ENCODE measurements around the gene PMFBP1. TPM values are rescaled to one million over a fixed set of nuclear protein-coding genes. Genes with fewer than 3 reads are reported as not detected.

PMFBP1 gene
- total RNA-seq, 1 donor = 1.6 TPM

DNA sequence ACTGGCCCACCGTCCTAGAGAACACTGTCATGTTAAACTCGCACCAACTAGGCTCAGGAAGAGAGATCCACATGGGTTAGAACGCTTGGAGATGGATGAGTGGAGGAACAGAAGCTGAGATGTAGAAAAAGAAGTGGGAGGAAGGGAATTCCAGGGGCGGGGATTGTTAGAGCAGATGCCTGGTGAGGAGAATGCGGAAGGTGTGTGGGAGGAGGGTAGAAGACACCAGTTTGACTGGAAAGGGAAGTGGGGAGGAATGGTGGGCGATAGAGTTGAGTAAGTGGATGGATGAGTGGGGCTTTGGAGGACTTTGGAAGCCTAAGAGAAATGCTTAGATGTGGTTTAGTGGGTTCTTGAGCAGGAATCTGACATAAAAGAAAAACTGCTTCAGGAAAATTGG lies 40.9 kb downstream of the PMFBP1 start:
- DNase-seq (ENCODE audit: low read depth in 2 of 3, low spot score in 2 of 3) = no peak

DNA sequence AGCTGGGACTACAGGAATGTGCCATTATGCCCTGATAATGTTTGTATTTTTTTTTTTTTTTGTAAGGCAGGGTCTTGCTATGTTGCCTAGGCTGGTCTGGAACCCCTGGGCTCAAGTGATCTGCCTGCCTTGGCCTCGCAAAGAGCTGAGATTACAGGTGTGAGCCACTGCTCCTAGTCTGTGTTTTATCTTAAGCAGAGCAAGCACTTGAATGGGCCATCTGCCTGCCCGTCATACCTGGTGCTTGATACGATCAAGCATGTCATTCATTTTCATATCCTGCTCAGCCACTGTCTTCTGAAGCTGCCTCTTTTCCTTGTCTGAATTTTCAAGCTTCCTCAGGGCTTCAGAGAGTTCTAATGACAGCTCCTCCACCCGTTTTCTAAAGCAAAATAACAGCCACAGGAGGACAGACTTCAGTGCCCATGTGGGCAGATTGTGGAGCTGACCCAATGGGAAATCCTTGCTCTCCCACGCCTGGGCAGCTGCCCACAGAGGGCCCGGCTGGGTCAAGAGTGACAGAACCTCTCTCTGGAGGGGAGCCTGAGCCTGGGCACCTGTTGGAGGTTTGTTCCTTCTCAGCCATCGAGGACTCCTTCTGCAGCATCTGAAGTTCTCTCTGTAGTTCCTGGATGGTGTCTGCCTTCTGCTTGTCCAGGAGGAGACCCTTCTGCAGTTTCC lies 41.8 kb downstream of the PMFBP1 start:
- no peak for DNase-seq (ENCODE audit: low read depth in 2 of 3, low spot score in 2 of 3)

GRCh38 chr16:72128701-72129100 lies 43.3 kb downstream of the PMFBP1 start:
- no peak for DNase-seq (ENCODE audit: low read depth in 2 of 3, low spot score in 2 of 3)

DNA sequence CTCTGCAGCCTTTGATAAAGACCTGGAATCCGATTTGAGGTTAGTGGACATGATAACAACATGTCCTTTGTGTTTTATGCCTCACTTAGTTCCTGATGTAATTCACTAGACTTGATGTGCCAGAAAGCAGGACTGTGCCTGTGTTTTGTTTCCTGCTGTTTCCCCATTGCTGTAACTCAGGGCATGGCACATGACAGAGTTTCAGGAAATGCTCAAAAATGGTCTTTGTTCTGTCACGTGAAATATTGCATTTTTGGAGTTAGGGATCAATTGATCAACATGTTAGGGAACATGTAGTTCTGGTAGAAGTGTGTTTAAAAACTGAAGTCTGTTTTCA lies 45.6 kb downstream of the PMFBP1 start:
- no peak for DNase-seq (ENCODE audit: low read depth in 2 of 3, low spot score in 2 of 3)

GRCh38 chr16:72125635-72126428 lies 46.1 kb downstream of the PMFBP1 start:
- DNase-seq (ENCODE audit: low read depth in 2 of 3, low spot score in 2 of 3) = no peak

- peak; percentile 35 to 66 (median 57) for DNase-seq (ENCODE audit: low read depth in 2 of 3, low spot score in 2 of 3)
These were observed 47.0 kb downstream of the PMFBP1 start for GRCh38 chr16:72124761-72125634.

DNA sequence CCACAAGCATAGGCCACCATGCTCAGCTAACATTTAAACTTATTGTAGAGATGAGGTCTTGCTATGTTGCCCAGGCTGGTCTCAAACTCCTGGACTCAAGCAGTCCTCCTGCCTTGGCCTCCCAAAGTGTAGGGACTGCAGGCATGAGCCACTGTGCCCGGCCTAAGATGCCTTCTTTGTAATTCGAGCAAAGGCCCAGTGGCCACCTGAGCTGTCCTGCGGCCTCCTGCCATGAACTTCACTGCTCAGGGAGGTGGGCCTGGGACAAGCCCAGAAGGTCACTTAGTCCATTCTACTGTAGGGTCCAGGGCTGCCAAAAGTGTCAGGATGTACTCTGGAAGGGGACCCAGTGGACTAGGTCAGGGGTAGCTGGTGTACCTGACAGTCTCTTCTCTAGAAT lies 47.8 kb downstream of the PMFBP1 start:
- DNase-seq (ENCODE audit: low read depth in 2 of 3, low spot score in 2 of 3) = no peak

DNA sequence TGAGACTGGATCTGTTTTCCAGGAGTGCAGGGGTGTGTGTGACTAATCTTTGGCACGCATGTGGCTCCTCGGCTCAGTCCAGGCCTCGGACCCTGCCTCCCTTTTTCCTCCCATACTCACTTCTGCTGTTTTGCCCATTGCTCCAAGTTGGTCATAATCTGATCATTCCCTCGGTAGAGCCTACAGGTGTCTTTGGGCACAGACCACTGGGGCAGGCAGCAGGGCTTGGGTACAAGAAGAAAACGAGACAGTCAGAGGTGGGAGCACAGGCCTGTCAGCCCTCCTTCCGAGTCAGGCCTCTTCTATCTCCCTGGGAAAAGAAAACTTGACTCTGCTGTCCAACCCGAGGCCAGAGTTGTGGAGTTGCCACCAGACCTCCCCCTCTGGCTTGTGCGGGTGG lies 48.5 kb downstream of the PMFBP1 start:
- DNase-seq (ENCODE audit: low read depth in 2 of 3, low spot score in 2 of 3) = no peak

- DNase-seq (ENCODE audit: low read depth in 2 of 3, low spot score in 2 of 3) = no peak
These were observed 49.0 kb downstream of the PMFBP1 start for GRCh38 chr16:72122916-72123315.

DNA sequence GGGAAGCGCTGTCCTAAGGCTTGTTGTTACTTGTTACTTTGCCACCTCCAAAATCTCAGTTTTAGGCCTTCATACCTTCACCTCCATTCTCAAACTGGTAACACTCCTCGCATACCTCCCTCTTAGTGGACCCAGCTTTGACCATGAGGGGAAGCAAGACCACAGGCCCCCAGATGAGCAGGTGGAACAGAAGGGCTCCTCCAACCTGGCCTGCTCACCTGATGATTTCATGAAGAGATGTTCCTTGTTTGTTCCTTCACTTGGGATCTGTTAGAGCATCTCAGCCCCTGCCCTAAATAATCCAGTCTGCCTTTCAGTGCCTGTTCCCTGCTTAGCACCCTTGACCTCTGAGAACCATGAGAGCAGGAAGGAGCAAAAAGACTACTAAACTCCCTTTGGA lies 49.6 kb downstream of the PMFBP1 start:
- DNase-seq (ENCODE audit: low read depth in 2 of 3, low spot score in 2 of 3) = no peak

GRCh38 chr16:72120026-72120425 lies 51.9 kb downstream of the PMFBP1 start:
- no peak for DNase-seq (ENCODE audit: low read depth in 2 of 3, low spot score in 2 of 3)

DNA sequence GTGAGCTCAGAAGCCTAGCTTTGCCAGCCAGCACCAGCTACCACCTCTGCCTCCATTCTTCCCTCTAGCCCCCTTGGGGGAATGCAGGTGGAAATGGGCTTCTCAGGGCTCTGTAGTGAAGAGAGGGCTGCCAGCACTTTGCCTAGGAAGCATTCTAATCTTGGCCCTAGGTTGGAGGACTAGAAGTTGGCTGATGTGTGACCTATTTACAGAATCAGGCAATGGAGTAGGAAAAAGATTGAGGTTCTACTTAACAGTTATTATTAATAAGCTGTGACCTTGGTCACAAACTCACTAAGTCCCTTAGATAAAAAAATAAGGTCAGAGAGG lies 58.4 kb downstream of the PMFBP1 start:
- DNase-seq (ENCODE audit: low read depth in 2 of 3, low spot score in 2 of 3) = no peak

GRCh38 chr16:72112906-72113615 lies 58.9 kb downstream of the PMFBP1 start:
- no peak for DNase-seq (ENCODE audit: low read depth in 2 of 3, low spot score in 2 of 3)

DNA sequence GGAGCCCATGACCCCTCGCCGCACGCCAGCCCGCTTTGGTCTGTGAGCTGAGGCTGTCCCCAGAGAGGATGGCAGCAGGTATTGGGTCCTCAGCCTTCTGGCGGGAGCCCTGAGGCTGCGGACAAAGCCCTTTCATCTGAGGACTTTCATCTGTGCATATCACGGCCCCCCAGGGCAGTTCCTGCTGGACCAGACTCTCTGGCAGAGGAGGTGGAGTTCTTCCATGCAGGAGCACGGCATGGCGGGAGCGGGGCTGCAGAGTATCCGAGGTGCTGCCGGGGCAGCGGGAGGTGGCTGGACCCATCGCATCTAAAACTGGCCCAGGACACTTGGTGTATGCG lies 59.5 kb downstream of the PMFBP1 start:
- DNase-seq (ENCODE audit: low read depth in 2 of 3, low spot score in 2 of 3) = no peak

DNA sequence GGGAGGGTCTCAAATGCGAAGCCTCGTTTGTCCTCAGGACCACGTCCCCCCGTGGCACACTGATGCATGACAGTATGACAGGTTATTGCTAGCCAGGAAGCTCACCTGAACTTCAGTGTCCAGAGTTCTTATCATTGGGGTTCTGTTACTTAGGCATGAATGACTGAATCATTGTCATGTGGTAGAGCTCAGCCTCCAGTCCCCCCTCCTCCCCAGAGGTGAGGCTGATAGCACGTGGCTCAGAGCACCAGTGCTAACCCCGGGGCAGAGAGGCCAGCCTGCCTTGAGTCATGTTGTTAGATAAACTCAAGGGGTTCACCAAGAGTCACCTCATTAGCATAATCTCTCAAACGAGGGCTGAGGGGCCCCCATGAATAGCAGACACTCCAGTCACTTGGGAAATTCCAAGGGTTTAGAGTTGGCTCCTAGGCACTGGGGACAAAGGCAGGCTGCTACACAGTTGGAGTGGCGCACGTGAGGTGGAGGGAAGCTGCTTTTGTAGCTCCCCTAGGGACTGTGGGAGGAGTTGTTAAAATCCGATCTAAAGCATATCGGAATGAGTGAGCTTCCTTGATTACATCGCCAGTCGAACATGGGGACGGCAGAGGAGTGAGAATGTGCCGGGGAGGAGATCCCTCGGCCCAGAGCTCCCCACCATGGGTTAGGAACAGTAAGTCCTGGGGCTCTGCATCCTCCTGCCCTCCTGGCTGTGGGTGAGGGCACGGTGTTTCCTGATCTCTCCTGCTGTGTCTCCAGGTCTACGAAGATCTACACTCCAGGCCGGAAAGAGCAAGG lies 60.1 kb downstream of the PMFBP1 start:
- no peak for DNase-seq (ENCODE audit: low read depth in 2 of 3, low spot score in 2 of 3)

GRCh38 chr16:72110662-72111615 lies 61.0 kb downstream of the PMFBP1 start:
- no peak for DNase-seq (ENCODE audit: low read depth in 2 of 3, low spot score in 2 of 3)

DNA sequence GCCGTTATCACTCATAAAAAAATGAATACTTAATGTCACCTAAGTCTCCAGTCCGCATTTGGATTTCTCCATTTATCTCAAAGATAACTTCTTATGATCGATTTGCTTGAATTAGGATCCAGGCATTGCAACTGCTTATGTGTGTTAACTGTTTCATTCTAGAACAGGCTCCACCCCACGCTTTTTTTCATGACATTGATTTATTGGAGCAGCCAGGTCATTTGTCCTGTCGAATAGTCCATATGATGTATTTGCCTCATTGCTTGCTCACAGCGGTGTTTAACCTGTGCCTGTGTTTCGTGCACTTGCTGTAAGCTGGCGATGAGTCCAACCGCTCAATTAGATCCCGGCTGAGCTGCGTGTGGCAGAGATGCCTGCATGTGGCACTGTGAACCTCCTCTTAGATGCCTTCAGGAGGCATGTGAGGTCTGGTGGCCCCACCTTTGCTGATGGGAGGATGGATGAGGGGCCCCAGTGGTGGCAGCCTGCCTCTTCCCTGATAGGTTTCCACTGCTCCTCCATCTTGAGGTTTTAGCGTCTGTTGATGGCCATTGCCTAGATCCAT lies 61.9 kb downstream of the PMFBP1 start:
- no peak for DNase-seq (ENCODE audit: low read depth in 2 of 3, low spot score in 2 of 3)

- no peak for DNase-seq (ENCODE audit: low read depth in 2 of 3, low spot score in 2 of 3)
These were observed 62.7 kb downstream of the PMFBP1 start for GRCh38 chr16:72109300-72109699.
